GM19238 (cell line): ENCODE measurements around the gene JADE2.
"Not testable (repeated sequence)": the region's sequence is repeated elsewhere in the genome, so short reads cannot be mapped to it uniquely, and the experiment has no call there.

Source experiments
- DNase-seq: peaks from one replicate; pipeline ENCODE4 v3.0.0; 2011; ENCODE audit warnings: low spot score; ENCODE audit not compliant: insufficient read length

Gene JADE2

DNA sequence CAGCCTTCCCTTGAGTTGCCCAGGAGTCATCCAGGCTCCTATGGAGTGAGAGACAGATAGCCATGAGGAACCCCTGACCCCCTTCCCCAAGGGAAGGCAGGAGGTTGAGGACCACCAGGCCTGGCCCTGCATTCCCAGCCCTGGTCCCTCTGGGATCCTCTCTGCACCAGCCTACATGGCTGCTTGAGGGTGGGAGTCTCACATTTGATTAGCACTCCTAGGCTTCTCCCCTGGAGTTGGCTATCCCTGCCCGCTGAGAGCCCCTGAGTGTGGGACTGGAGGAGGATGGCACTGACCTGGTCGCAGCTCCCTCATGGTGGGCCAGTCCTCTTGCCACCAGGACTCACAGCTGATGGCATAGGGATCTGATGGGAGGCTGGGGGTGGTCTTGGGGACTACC lies 60.5 kb downstream of the JADE2 start:
- DNase-seq: no peak

- peak; percentile 76 for DNase-seq
Measured at GRCh38 chr5:134586866-134587524, 61.5 kb downstream of the JADE2 start.

DNA sequence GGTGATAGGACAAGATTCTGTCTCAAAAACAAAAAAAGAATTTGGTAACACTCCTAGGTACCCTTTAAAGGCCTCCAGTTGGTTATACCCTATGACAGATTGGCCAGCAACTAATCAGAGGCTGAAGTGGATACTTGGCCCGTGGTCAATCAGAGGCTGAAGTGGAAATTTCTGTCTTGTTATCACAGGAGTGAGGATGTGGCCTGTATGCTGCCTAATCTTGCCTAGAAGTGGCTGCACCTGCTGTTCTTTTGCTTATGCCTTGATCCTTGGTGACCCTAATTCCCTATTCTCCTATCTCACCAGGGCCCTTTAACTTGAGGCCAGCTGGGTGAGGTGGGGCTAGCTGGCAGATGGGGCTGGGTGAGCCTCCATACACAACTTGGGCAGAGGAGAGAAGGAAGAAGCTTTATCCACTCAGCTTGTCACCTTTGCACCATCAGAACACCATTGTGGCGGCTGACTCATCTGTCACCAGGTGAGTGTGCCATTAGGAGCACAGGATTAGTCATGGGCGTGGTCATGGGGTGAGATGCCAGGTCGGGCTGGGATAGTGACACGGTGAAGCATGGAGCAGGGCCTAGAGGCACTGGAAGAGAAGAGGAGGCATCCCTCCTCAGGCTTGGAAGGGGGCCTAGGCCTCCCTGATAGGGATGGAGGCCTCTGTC lies 65.7 kb downstream of the JADE2 start:
- DNase-seq: no peak

GRCh38 chr5:134592141-134592746 lies 66.8 kb downstream of the JADE2 start:
- no peak for DNase-seq

DNA sequence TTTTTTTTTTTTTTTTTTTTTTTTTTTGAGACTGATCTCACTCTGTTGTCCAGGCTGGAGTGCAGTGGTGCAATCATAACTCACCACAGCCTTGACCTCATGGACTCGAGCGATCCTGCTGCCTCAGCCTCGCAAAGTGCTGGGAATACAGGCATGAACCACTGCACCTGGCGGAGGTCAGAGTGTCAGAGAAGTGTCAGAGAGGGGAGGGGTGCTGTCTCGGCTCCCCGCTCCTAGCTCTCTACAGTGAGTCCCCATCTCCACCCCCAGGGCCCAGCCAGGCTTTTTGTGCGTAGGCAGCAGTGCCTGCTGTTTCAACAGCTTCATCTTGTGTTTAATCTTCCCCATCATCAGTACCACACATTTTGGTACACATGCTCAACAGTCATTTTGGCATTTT lies 68.9 kb downstream of the JADE2 start:
- DNase-seq: no peak

- DNase-seq: peak; percentile 56
Measured at GRCh38 chr5:134594797-134595457, 69.5 kb downstream of the JADE2 start.

- DNase-seq: no peak
Measured at GRCh38 chr5:134595458-134595838, 70.0 kb downstream of the JADE2 start.

DNA sequence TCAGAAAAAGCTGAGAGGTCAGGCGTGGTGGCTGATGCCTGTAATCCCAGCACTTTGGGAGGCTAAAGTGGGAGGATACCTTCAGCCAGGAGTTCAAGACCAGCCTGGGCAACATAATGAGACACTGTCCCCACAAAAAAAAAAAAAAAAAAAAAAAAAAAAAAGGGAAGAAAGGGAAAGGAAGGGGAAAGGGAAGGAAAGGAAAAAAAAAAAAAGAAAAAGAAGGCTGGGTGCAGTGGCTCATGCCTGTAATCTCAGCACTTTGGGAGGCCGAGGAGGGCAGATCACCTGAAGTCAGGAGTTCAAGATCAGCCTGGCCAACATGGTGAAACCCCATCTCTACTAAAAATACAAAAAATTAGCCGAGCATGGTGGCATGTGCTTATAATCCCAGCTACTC lies 74.3 kb downstream of the JADE2 start:
- DNase-seq: not testable (repeated sequence)

GRCh38 chr5:134600600-134600999 lies 75.1 kb downstream of the JADE2 start:
- no peak for DNase-seq

DNA sequence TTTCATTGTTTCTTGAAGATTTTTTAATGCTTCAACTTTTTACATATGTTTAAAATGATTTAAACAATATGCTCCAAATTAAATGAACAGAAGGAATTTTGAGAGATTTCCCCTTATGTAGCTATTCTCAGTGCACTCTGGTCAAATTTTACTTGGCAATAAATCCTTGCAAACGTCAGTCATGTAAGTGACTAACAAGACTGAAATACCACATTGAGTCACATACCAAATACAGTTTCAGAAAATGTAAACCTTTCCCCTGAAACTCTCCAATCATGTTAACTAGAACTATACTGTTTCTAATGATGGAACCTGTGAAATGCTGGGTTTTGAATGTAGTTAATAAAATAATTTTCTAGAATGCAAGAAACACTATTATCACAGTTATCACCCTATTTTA lies 77.6 kb downstream of the JADE2 start:
- DNase-seq: no peak

- DNase-seq: no peak
Measured at GRCh38 chr5:134604908-134605307, 79.4 kb downstream of the JADE2 start.

- DNase-seq: no peak
Measured at GRCh38 chr5:134606726-134607125, 81.3 kb downstream of the JADE2 start.

DNA sequence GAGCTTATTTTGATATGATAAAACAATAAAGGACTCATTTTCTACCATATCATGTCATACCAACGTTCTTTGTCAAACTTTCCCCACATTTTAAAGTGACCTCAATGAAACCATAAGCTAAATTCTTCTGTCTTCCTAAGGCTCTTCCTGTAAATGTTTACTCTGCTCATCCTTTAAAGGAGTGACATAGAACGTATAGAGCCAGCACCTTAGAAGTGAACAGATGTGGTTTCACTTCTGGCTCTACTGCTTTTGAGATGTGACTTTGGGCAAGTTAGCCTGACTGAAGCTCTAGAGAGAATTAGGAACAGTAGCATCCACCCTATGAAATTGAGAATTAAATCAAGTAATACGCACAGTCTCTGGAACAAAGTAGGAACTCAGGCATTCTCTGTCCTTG lies 83.1 kb downstream of the JADE2 start:
- DNase-seq: no peak

DNA sequence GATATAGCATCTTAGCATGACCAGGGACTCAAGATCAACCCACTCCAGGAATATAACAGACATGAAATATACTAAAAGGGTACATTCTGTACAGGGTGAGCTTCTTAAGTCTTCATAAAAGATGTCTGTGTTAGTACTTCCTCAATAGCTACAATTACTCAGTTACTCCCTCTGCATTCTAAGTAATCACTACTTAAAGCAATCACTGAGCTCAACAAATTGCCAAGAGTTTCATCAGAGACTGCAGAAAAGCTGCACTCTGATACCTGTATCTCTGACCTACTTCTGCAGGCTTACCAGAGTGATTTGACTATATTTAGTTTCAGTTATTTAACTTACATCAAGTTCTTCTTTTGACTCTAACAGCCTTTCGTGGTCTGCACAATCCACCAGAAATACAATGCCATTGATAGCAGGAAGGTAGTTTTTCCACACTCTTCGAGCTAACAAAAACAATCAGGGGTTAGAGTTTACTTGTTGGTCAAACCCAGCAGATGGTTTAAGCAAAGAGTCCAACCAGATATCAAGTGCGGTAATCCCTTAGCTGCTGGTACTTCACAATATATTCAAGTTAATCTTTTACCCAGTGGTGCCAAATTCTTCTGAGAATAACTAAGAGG lies 83.9 kb downstream of the JADE2 start:
- DNase-seq: no peak

GRCh38 chr5:134610725-134611124 lies 85.3 kb downstream of the JADE2 start:
- DNase-seq: no peak

DNA sequence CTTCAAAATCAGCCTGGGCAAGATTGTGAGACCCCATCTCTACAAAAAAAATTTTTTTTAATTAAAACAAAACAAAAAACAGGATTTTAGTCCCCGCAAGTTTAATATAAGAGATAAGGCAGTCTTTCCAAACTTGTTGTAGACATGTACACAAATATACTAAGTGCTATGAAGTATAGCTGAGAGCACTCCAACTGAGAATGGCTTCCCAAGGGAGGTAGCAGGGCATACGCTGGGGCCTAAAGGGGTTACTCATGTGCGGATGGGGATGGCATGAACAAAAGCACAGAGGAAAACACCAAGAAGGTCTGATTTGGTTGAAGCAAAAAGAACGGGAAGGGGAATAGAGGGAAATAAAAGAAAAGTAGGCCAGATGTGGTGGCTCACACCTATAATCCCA lies 86.0 kb downstream of the JADE2 start:
- DNase-seq: no peak

DNA sequence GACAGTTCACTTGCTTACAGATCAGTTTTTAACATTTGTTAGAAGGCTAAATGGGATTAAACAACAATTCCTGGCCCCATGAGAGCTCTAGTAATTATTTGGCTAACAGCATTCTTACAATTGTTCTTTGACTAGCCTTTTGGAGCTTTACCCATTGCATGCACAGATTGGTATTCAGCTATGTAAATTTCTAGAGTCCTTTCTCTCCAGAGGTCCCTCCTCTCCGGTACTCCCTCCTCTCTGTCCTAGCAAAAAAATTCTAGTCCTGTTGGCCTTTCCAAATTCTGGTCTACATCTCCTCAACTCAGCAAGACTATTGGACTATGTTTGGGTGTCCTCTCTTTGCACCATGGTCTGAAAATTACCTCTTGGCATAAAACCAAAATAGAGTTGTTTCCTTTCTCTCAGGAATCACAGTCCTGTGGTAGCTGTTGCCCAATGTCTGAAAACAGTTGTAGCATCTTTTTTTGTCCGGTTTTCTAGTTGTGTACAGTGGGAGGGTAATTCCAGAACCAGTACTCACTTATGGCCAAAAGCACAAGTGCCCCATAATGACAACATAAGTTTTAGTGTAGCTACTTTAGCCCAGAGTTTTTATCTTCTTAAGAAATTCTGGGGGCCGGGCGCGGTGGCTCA lies 89.1 kb downstream of the JADE2 start:
- no peak for DNase-seq

- DNase-seq: no peak
Measured at GRCh38 chr5:134620634-134621033, 95.2 kb downstream of the JADE2 start.

DNA sequence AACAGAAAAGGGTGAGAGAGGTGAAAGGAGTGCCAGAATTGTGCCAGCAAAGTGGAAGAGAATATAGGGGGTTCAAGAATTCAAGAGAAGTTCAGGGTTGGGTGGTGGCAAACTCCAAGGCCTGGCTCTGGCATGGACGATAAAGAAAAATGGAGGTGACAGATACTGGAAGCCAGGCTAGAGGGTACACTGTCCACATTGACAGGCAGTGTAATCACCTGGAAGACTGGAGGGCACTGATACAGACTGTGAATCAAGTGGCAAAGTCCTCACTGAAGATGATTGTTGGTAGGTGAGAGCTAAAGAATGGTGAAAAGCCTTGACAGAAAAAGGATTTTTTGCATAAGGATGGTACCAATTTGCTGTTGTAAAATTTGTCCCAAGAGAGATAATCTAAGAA lies 100.1 kb downstream of the JADE2 start:
- DNase-seq: no peak

GRCh38 chr5:134626369-134627014 lies 101.0 kb downstream of the JADE2 start:
- no peak for DNase-seq
